Liver (tissue), 9 donors: ENCODE results near the gene GZMM. TPM values are rescaled to one million over a fixed set of nuclear protein-coding genes. Genes with fewer than 3 reads are reported as not detected.

Experiments
- DNase-seq: peaks from one replicate; pipeline ENCODE4 v3.0.0-alpha.2; 2017; ENCODE audit warnings: low spot score
- H3K27ac ChIP-seq, 2 donors: one replicate each; pipeline ENCODE4 v1.7.0; 2013; ENCODE audit warnings: inconsistent platforms in 2 of 2, low read length in 2 of 2, control low read depth in 1 of 2, low read depth in 1 of 2, mild to moderate bottlenecking in 1 of 2
- H3K27me3 ChIP-seq, 4 donors: one replicate each; pipeline versions ENCODE4 v1.6.1 to v1.7.0; 2013; ENCODE audit warnings: low read length in 3 of 4, inconsistent platforms in 1 of 4, mild to moderate bottlenecking in 1 of 4, moderate library complexity in 1 of 4; ENCODE audit not compliant: control insufficient read depth in 4 of 4, insufficient read depth in 4 of 4
- H3K36me3 ChIP-seq, 4 donors: one replicate each; pipeline versions ENCODE4 v1.6.1 to v1.7.0; 2013; ENCODE audit warnings: low read length in 3 of 4, mild to moderate bottlenecking in 3 of 4, low read depth in 1 of 4, moderate library complexity in 1 of 4; ENCODE audit not compliant: control insufficient read depth in 4 of 4, insufficient read depth in 3 of 4
- H3K4me1 ChIP-seq, 4 donors: one replicate each; pipeline versions ENCODE4 v1.6.1 to v1.7.0; 2013; ENCODE audit warnings: low read length in 3 of 4, mild to moderate bottlenecking in 3 of 4, moderate library complexity in 1 of 4; ENCODE audit not compliant: control insufficient read depth in 4 of 4, insufficient read depth in 4 of 4
- H3K4me3 ChIP-seq, 3 donors: one replicate each; pipeline versions ENCODE4 v1.6.1 to v1.7.0; 2013; ENCODE audit warnings: low read length in 3 of 3, control low read depth in 1 of 3, low read depth in 1 of 3, mild to moderate bottlenecking in 1 of 3
- H3K9ac ChIP-seq, 2 donors: one replicate each; pipeline ENCODE4 v1.7.0; 2013; ENCODE audit warnings: low read length in 2 of 2, mild to moderate bottlenecking in 2 of 2, moderate library complexity in 2 of 2, control low read depth in 1 of 2, low read depth in 1 of 2
- H3K9me3 ChIP-seq, 4 donors: one replicate each; pipeline versions ENCODE4 v1.6.1 to v1.7.0; 2013; ENCODE audit warnings: low read length in 3 of 4; ENCODE audit not compliant: control insufficient read depth in 4 of 4
- FOXA1 ChIP-seq: IDR thresholded peaks from 2 replicates; pipeline ENCODE4 v1.6.1; 2016; ENCODE audit warnings: antibody characterized with exemption
- FOXA2 ChIP-seq: IDR thresholded peaks from 2 replicates; pipeline ENCODE4 v1.6.1; 2016; ENCODE audit warnings: antibody characterized with exemption
- GABPA ChIP-seq, 2 donors: IDR thresholded peaks in 1 of 2; conservative IDR thresholded peaks in 1 of 2; 2 replicates each; pipeline ENCODE4 v1.6.1; 2016; ENCODE audit warnings: antibody characterized with exemption in 2 of 2, mild to moderate bottlenecking in 1 of 2, moderate library complexity in 1 of 2
- NR2F2 ChIP-seq: IDR thresholded peaks from 2 replicates; pipeline ENCODE4 v1.6.1; 2016; ENCODE audit warnings: antibody characterized with exemption
- RAD21 ChIP-seq, 2 donors: IDR thresholded peaks; 2 replicates each; pipeline ENCODE4 v1.6.1; 2016; ENCODE audit warnings: antibody characterized with exemption in 2 of 2, mild to moderate bottlenecking in 2 of 2
- RXRA ChIP-seq, 2 donors: IDR thresholded peaks; 2 replicates each; pipeline ENCODE4 v1.6.1; 2017 to 2018; ENCODE audit warnings: antibody characterized with exemption in 2 of 2, mild to moderate bottlenecking in 1 of 2
- SP1 ChIP-seq: IDR thresholded peaks from 2 replicates; pipeline ENCODE4 v1.6.1; 2018; ENCODE audit warnings: antibody characterized with exemption, mild to moderate bottlenecking
- TAF1 ChIP-seq: conservative IDR thresholded peaks from 2 replicates; pipeline ENCODE4 v1.6.1; 2016; ENCODE audit warnings: antibody characterized with exemption, mild to moderate bottlenecking
- YY1 ChIP-seq: IDR thresholded peaks from 2 replicates; pipeline ENCODE4 v1.6.1; 2016; ENCODE audit warnings: antibody characterized with exemption, mild to moderate bottlenecking
- WGBS: extraction: QIAGEN DNeasy Blood & Tissue Kit; methylation state at CpG from one replicate; pipeline ENCODE4 v1.1.7; 2013; 5-methylcytosine and 5-hydroxymethylcytosine counted together
- polyA plus RNA-seq, 2 donors: library from polyadenylated mRNA; stranded (reverse) in 1 of 2; unstranded in 1 of 2; fragments of 200-250 nt in 1 of 2; fragments of >200 nt in 1 of 2; fragmentation: Nextera tagmentation in 1 of 2; extraction: Ambion mirVana in 1 of 2; gene quantifications; one replicate each; pipeline versions ENCODE4 v1.2.1 to v1.2.3, GENCODE V29; 2013 to 2015
- total RNA-seq, 2 donors: library from RNA; depleted of rRNA; stranded (reverse); fragments of >200 nt; gene quantifications; one replicate each; pipeline ENCODE4 v1.2.3, GENCODE V29; 2014
- TF ChIP-seq, protein P1 (sequence below): IDR thresholded peaks from 2 replicates; pipeline ENCODE4 v1.6.1; 2016; ENCODE audit warnings: antibody characterized with exemption
- TF ChIP-seq, protein P2 (sequence below): IDR thresholded peaks from 2 replicates; pipeline ENCODE4 v1.6.1; 2016; ENCODE audit warnings: antibody characterized with exemption, mild to moderate bottlenecking
- TF ChIP-seq, protein P3 (sequence below): IDR thresholded peaks from 2 replicates; pipeline ENCODE4 v1.6.1; 2016; ENCODE audit warnings: antibody characterized with exemption
- donor health status: healthy.
- donor health status: healthy.
- donor health status: healthy.
- donor health status: healthy.
- donor health status: healthy.

Gene GZMM
- total and polyA plus RNA-seq, 4 donors: 0.28 to 1.3 (median 1.1) TPM

DNA sequence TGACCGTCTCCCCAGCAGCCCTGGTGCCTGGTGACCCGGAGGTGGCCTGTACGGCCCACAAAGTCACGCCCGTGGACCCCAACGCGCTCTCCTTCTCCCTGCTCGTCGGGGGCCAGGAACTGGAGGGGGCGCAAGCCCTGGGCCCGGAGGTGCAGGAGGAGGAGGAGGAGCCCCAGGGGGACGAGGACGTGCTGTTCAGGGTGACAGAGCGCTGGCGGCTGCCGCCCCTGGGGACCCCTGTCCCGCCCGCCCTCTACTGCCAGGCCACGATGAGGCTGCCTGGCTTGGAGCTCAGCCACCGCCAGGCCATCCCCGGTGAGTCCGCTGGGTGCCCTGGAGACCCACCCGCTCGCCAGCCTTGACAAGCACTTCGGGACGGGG is 45.4 kb upstream of the GZMM start:
- Histone ChIP-seq H3K9ac (no peak overlapping the region), H3K4me1 (peaks cover 0 to 7% (median 4%) of the 10 kb centered on the region in 4 donors), H3K27me3 (peaks cover 0 to 5% (median 0%) of the 10 kb centered on the region in 4 donors), H3K4me3 (no peak overlapping the region), H3K27ac (no peak overlapping the region), H3K36me3 (no peaks in the 10 kb centered on the region), H3K9me3 (no peaks in the 10 kb centered on the region)
- TF ChIP-seq, protein P1, sequence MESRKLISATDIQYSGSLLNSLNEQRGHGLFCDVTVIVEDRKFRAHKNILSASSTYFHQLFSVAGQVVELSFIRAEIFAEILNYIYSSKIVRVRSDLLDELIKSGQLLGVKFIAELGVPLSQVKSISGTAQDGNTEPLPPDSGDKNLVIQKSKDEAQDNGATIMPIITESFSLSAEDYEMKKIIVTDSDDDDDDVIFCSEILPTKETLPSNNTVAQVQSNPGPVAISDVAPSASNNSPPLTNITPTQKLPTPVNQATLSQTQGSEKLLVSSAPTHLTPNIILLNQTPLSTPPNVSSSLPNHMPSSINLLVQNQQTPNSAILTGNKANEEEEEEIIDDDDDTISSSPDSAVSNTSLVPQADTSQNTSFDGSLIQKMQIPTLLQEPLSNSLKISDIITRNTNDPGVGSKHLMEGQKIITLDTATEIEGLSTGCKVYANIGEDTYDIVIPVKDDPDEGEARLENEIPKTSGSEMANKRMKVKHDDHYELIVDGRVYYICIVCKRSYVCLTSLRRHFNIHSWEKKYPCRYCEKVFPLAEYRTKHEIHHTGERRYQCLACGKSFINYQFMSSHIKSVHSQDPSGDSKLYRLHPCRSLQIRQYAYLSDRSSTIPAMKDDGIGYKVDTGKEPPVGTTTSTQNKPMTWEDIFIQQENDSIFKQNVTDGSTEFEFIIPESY: no peak
- no peak for DNase-seq
- WGBS: 22% methylated on average over 26 of the region's 26 CpGs

DNA sequence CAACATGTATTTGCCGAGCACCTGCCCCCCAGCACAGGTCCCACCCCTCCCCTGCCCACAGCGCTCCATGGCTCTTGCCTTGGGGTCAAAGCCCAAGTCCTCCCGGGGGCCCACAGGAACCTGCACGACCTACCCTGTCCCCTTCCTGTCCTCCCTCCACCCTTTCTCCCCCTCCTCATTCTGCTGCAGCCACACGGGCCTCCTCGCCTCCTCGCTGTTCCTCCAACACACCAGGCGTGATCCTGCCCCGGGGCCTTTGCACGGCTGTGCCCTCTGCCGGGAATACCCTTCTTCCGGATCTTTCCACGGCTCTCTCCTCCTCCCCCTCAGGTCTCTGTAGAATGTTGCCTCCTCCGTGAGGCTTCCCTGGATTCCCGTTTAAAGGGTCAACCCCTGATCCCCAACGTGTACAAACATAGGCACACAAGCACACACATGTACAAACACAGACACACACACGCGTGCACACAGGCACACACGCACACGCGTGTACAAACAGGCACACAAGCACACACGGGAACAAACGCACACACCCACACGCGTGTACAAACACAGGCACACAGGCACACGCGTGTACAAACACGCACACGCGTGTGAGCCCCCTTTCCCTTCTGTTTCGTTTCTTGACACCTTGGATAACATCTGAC is 44.8 kb upstream of the GZMM start:
- no peaks in the 10 kb centered on the region for H3K9me3 ChIP-seq
- DNase-seq: no peak
- H3K27me3 ChIP-seq: peaks cover 0 to 5% (median 0%) of the 10 kb centered on the region in 4 donors
- H3K4me1 ChIP-seq: peaks cover 0 to 7% (median 4%) of the 10 kb centered on the region in 4 donors
- TF ChIP-seq RAD21 (IDR thresholded peaks at IDR 0.05): no peak
- no peak for TF ChIP-seq SP1
- no peak for TF ChIP-seq NR2F2
- TF ChIP-seq TAF1: no peak
- TF ChIP-seq, protein P1: no peak
- TF ChIP-seq RXRA (IDR thresholded peaks at IDR 0.05): no peak
- no peak overlapping the region for H3K4me3 ChIP-seq
- H3K36me3 ChIP-seq: no peaks in the 10 kb centered on the region
- no peak overlapping the region for H3K27ac ChIP-seq
- no peak overlapping the region for H3K9ac ChIP-seq
- 77% methylated on average over 31 of the region's 31 CpGs for WGBS

DNA sequence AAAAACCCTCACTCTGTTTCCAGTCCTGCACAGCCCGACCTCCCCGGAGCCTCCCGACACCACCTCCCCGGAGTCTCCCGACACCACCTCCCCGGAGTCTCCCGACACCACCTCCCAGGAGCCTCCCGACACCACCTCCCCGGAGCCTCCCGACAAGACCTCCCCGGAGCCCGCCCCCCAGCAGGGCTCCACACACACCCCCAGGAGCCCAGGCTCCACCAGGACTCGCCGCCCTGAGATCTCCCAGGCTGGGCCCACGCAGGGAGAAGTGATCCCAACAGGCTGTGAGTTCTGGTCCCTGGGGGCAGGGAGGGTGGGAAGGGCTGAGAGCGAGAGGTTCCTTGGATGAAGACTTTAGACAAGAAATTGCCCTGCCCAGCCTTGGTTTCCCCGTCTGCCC is 42.2 kb upstream of the GZMM start:
- H3K27ac ChIP-seq: no peak overlapping the region
- peaks cover 0 to 1% (median 0%) of the 10 kb centered on the region in 4 donors for H3K36me3 ChIP-seq
- peaks cover 0 to 5% (median 0%) of the 10 kb centered on the region in 4 donors for H3K27me3 ChIP-seq
- H3K9me3 ChIP-seq: no peaks in the 10 kb centered on the region
- no peak for DNase-seq
- TF ChIP-seq, protein P2, sequence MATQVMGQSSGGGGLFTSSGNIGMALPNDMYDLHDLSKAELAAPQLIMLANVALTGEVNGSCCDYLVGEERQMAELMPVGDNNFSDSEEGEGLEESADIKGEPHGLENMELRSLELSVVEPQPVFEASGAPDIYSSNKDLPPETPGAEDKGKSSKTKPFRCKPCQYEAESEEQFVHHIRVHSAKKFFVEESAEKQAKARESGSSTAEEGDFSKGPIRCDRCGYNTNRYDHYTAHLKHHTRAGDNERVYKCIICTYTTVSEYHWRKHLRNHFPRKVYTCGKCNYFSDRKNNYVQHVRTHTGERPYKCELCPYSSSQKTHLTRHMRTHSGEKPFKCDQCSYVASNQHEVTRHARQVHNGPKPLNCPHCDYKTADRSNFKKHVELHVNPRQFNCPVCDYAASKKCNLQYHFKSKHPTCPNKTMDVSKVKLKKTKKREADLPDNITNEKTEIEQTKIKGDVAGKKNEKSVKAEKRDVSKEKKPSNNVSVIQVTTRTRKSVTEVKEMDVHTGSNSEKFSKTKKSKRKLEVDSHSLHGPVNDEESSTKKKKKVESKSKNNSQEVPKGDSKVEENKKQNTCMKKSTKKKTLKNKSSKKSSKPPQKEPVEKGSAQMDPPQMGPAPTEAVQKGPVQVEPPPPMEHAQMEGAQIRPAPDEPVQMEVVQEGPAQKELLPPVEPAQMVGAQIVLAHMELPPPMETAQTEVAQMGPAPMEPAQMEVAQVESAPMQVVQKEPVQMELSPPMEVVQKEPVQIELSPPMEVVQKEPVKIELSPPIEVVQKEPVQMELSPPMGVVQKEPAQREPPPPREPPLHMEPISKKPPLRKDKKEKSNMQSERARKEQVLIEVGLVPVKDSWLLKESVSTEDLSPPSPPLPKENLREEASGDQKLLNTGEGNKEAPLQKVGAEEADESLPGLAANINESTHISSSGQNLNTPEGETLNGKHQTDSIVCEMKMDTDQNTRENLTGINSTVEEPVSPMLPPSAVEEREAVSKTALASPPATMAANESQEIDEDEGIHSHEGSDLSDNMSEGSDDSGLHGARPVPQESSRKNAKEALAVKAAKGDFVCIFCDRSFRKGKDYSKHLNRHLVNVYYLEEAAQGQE: no peak
- TF ChIP-seq FOXA1: no peak
- TF ChIP-seq NR2F2: no peak
- no peak for TF ChIP-seq YY1
- no peak for TF ChIP-seq GABPA (IDR thresholded peaks at IDR 0.05 in 1 of 2, conservative IDR thresholded peaks at IDR 0.05 in 1 of 2)
- TF ChIP-seq, protein P1: no peak
- no peak for TF ChIP-seq SP1
- TF ChIP-seq RXRA (IDR thresholded peaks at IDR 0.05): no peak
- TF ChIP-seq, protein P3, sequence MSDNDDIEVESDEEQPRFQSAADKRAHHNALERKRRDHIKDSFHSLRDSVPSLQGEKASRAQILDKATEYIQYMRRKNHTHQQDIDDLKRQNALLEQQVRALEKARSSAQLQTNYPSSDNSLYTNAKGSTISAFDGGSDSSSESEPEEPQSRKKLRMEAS: no peak
- no peak for TF ChIP-seq FOXA2
- 82% methylated on average over 17 of the region's 17 CpGs for WGBS
- no peak overlapping the region for H3K4me3 ChIP-seq
- H3K9ac ChIP-seq: no peak overlapping the region
- H3K4me1 ChIP-seq: peaks cover 0 to 12% (median 4%) of the 10 kb centered on the region in 4 donors
